Esophagus (tissue), 2 donors: ENCODE measurements around the gene PRSS22. TPM values are rescaled to one million over a fixed set of nuclear protein-coding genes. Genes with fewer than 3 reads are reported as not detected.

ENCODE experiments used
- H3K27ac ChIP-seq, 2 donors: one replicate each; pipeline ENCODE4 v1.5.1; 2013; ENCODE audit warnings: low read depth in 2 of 2, mild to moderate bottlenecking in 2 of 2, inconsistent platforms in 1 of 2, low read length in 1 of 2, moderate library complexity in 1 of 2
- H3K27me3 ChIP-seq, 2 donors: one replicate each; pipeline ENCODE4 v1.6.1; 2013; ENCODE audit warnings: low read length in 2 of 2, control low read depth in 1 of 2, mild to moderate bottlenecking in 1 of 2; ENCODE audit not compliant: insufficient read depth in 2 of 2, control insufficient read depth in 1 of 2
- H3K36me3 ChIP-seq, 2 donors: one replicate each; pipeline ENCODE4 v1.6.1; 2013; ENCODE audit warnings: low read length in 1 of 2; ENCODE audit not compliant: control insufficient read depth in 2 of 2, insufficient read depth in 2 of 2
- H3K4me1 ChIP-seq, 2 donors: one replicate each; pipeline ENCODE4 v1.6.1; 2013; ENCODE audit warnings: low read length in 1 of 2; ENCODE audit not compliant: control insufficient read depth in 2 of 2, insufficient read depth in 2 of 2
- H3K4me3 ChIP-seq, 2 donors: one replicate each; pipeline ENCODE4 v1.5.1; 2013; ENCODE audit warnings: low read length in 2 of 2, mild to moderate bottlenecking in 2 of 2, low read depth in 1 of 2, moderate library complexity in 1 of 2
- H3K9me3 ChIP-seq, 2 donors: one replicate each; pipeline ENCODE4 v1.6.1; 2013; ENCODE audit warnings: mild to moderate bottlenecking in 2 of 2, low read depth in 1 of 2, low read length in 1 of 2, moderate library complexity in 1 of 2; ENCODE audit not compliant: control insufficient read depth in 2 of 2, insufficient read depth in 1 of 2
- WGBS, 2 donors: extraction: QIAGEN DNeasy Blood & Tissue Kit; methylation state at CpG; one replicate each; pipeline ENCODE4 v1.1.7; 2013; 5-methylcytosine and 5-hydroxymethylcytosine counted together
- polyA plus RNA-seq, 2 donors: library from polyadenylated mRNA; stranded (reverse); fragments of 200-250 nt; gene quantifications; one replicate each; pipeline ENCODE4 v1.2.3, GENCODE V29; 2013
- donor health status: healthy with polysubstance abuse.
- donor health status: Bipolar disorder and iron deficiency.

PRSS22 gene
- polyA plus RNA-seq, 2 donors = 109 to 281 TPM

DNA sequence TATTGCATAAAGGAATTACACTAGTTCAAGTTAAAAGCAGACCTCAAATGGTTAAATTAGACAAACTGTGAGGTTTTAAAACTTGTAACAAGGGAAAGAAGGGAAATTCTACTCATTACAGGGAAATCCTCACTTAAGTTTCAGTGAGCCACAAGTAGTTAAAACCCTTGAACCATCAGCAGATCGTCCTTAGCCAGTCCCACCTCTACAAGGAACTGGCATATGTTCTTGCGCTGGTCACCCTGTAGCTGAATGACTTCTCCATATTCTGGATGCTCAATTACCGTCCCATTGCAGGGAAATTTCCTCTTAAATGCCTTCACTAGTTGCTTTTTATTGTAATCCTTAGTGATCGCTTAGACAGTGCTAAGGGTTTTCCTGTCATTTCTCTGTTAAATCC lies 35.5 kb downstream of the PRSS22 start:
- H3K27me3 ChIP-seq = no peaks in the 10 kb centered on the region
- H3K4me3 ChIP-seq = no peak overlapping the region
- no peak overlapping the region for H3K27ac ChIP-seq
- 61 to 68% methylated on average over 4 of the region's 4 CpGs for WGBS, 2 donors
- H3K36me3 ChIP-seq = no peaks in the 10 kb centered on the region
- peaks cover 0 to 3% of the 10 kb centered on the region in 2 donors for H3K4me1 ChIP-seq
- no peaks in the 10 kb centered on the region for H3K9me3 ChIP-seq

DNA sequence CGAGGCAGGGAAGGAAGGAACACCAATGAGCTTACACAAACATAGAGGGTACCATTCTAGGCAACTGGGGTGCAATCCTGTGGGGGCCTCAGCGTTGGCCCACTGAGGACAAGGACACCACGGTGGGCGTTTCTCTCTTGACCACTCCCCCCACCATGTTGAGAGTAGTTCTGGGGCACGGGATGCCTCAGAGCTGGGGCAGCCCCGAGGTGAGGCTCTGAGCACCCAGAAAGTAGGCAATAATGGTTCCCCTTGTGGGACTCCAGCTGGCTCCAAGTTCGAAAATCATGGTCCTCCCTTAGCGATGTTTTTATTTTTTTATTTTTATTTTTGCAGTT lies 35.8 kb downstream of the PRSS22 start:
- H3K4me1 ChIP-seq = no peaks in the 10 kb centered on the region
- no peaks in the 10 kb centered on the region for H3K27me3 ChIP-seq
- no peak overlapping the region for H3K4me3 ChIP-seq
- no peaks in the 10 kb centered on the region for H3K9me3 ChIP-seq
- 70% methylated on average over 8 of the region's 8 CpGs for WGBS, 2 donors
- H3K36me3 ChIP-seq = no peaks in the 10 kb centered on the region
- H3K27ac ChIP-seq = no peak overlapping the region

DNA sequence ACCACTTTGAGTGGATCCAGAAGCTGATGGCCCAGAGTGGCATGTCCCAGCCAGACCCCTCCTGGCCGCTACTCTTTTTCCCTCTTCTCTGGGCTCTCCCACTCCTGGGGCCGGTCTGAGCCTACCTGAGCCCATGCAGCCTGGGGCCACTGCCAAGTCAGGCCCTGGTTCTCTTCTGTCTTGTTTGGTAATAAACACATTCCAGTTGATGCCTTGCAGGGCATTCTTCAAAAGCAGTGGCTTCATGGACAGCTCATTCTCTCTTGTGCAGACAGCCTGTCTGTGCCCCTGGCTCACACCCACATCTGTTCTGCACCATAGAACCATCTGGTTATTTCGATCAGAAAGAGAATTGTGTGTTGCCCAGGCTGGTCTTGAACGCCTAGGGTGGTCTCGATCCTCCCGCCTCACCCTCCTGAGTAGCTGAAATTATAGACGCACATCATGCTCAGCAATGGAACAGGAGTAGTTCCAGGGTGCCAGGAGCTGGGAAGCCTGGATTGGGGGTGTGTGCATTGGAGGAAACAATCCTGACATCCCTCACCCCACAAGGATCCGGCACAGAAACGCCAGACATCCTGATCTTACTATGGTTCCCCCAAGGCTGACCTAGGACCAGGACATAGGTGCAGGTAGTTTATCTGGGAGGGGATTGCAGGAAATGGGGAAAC lies 36.3 kb downstream of the PRSS22 start:
- Histone ChIP-seq H3K9me3 (no peaks in the 10 kb centered on the region), H3K4me3 (no peak overlapping the region), H3K27ac (no peak overlapping the region), H3K4me1 (no peaks in the 10 kb centered on the region), H3K27me3 (no peaks in the 10 kb centered on the region), H3K36me3 (no peaks in the 10 kb centered on the region)
- 81 to 82% methylated on average over 9 of the region's 9 CpGs for WGBS, 2 donors

DNA sequence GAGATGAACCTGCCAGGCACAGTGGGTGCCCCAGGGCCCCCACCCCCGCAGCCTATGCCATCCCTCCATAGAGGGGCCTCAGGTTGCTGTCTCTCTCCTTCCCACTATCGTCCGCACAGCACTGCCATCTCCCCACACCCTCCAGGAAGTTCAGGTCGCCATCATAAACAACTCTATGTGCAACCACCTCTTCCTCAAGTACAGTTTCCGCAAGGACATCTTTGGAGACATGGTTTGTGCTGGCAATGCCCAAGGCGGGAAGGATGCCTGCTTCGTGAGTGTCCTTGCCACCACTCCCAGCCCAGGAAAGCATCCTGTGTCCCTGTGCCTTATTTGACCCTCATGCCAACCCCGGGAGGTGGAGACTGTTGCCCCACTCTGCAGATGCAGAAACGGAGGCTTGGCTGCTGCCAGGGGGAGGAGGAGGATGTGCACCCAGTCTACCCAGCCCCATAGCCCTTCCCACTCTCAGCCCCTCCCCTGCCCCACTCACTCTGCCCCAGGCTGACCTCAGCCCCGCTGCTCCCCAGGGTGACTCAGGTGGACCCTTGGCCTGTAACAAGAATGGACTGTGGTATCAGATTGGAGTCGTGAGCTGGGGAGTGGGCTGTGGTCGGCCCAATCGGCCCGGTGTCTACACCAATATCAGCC lies 37.0 kb downstream of the PRSS22 start:
- no peaks in the 10 kb centered on the region for H3K4me1 ChIP-seq
- no peaks in the 10 kb centered on the region for H3K27me3 ChIP-seq
- H3K9me3 ChIP-seq = no peaks in the 10 kb centered on the region
- H3K36me3 ChIP-seq = no peaks in the 10 kb centered on the region
- WGBS, 2 donors = 73 to 76% methylated on average over 14 of the region's 14 CpGs
- no peak overlapping the region for H3K4me3 ChIP-seq
- H3K27ac ChIP-seq = no peak overlapping the region

DNA sequence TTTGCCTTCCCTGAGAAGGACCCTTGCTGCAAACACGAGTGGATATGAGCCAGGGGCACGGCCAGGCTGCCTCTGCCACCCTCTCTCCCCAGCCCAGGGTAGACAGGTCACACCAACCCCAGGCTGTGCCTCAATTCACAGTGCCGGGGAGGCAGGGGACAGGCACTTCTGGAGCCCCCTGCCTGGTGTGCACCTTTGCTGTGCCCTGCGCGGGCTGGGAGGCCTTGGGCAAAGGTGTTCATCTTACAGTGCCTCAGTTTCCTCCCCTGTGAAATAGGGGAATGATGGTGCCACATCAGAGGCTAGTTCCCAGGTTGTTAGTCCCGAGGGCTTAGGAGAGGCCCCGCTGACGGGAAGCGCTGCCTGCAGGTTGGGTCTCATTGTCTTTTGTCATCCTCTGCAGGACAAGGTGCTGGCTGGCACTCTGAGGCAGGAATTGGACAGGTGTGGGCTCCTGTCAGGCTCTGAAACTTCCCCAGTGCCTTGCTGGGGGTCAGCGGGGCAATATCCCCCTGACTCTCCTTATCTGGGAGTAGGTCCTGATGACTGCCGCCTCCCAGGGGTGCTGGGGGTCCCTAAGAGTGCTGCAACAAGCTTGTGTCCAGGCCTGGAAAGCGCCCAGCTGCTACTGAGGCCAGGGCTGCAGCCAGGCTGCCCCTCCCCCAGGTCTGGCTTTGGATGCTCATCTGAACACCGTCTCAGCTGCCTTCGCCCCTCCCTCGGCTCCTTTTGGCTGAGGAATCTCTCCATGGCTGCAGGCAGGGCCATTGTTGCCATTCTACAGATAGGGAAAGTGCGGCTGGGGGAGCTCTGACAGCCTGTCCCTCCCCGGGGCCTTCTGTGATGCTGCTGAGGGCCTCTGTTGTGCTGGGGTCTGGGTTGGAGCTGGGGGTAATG lies 37.8 kb downstream of the PRSS22 start:
- H3K27me3 ChIP-seq = no peaks in the 10 kb centered on the region
- WGBS, 2 donors = 68 to 72% methylated on average over 17 of the region's 17 CpGs
- H3K4me3 ChIP-seq = no peak overlapping the region

DNA sequence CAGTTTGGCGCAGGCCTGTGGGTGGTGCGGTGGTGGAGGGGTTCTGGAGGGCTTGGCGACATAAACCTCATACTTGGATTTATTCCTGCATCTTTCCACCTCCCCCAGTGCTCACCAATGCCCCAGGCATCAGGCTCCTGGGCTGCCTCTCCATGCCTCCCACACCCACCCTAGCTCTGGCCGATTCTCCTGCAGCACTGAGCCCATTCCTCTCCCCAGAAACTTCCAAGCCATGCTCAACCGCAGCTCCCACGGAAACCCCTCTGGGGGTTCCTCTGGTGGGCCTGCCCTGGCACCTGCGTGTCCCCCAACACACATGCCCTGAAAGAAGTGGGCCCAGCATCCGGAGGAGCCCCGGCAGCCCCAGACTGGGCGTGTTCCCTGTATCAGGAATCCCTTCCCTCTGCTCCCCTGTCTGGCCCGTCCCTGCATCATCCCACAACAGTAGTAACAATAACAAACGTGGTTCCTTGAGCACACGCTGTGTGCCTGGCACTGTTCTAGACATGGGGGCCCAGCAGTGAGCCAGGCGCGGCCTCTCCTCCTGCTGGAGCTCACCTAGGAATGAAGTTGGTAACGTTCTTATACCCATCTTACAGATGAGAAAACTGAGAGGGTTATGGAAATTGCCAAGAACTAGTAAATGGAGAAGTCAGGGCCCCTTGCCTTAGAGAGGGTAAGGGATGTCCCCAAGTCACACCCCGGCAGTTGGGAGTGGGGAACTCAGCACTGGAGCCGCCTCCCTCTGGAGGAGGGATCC lies 38.6 kb downstream of the PRSS22 start:
- H3K27ac ChIP-seq = no peak overlapping the region
- H3K27me3 ChIP-seq = no peaks in the 10 kb centered on the region
- no peaks in the 10 kb centered on the region for H3K9me3 ChIP-seq
- H3K36me3 ChIP-seq = no peaks in the 10 kb centered on the region
- no peak overlapping the region for H3K4me3 ChIP-seq
- H3K4me1 ChIP-seq = no peaks in the 10 kb centered on the region
- WGBS, 2 donors = 83 to 86% methylated on average over 18 of the region's 18 CpGs

More for the DNA sequence above, 37.8 kb downstream of the PRSS22 start:
- Histone ChIP-seq H3K36me3 (no peaks in the 10 kb centered on the region), H3K4me1 (no peaks in the 10 kb centered on the region), H3K27ac (no peak overlapping the region), H3K9me3 (no peaks in the 10 kb centered on the region)

DNA sequence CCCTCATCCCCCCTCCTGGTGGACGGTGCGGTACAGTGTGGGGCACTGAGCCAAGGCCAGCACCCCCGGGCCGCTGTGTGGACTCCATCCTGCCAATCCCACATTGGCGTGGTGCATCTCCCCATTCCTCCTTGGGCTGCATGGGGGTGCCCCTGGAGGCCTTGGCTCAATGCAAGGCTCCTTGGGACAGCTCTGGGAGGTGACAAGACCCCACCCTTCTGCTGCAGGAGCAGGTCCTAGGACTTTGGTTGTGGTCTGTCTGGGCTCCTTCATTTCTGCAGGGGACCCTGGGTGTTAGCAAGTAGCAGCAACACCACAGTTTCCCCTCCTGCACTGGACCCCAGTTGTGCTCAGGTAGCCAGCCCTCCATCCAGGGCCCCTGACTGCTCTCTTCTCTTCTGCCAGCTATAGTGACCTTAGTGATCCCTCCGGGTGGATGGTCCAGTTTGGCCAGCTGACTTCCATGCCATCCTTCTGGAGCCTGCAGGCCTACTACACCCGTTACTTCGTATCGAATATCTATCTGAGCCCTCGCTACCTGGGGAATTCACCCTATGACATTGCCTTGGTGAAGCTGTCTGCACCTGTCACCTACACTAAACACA lies 39.6 kb downstream of the PRSS22 start:
- H3K4me1 ChIP-seq = no peaks in the 10 kb centered on the region
- H3K36me3 ChIP-seq = no peaks in the 10 kb centered on the region
- H3K27me3 ChIP-seq = no peaks in the 10 kb centered on the region
- H3K27ac ChIP-seq = no peak overlapping the region
- WGBS, 2 donors = 76 to 78% methylated on average over 10 of the region's 10 CpGs
- no peak overlapping the region for H3K4me3 ChIP-seq
- no peaks in the 10 kb centered on the region for H3K9me3 ChIP-seq

DNA sequence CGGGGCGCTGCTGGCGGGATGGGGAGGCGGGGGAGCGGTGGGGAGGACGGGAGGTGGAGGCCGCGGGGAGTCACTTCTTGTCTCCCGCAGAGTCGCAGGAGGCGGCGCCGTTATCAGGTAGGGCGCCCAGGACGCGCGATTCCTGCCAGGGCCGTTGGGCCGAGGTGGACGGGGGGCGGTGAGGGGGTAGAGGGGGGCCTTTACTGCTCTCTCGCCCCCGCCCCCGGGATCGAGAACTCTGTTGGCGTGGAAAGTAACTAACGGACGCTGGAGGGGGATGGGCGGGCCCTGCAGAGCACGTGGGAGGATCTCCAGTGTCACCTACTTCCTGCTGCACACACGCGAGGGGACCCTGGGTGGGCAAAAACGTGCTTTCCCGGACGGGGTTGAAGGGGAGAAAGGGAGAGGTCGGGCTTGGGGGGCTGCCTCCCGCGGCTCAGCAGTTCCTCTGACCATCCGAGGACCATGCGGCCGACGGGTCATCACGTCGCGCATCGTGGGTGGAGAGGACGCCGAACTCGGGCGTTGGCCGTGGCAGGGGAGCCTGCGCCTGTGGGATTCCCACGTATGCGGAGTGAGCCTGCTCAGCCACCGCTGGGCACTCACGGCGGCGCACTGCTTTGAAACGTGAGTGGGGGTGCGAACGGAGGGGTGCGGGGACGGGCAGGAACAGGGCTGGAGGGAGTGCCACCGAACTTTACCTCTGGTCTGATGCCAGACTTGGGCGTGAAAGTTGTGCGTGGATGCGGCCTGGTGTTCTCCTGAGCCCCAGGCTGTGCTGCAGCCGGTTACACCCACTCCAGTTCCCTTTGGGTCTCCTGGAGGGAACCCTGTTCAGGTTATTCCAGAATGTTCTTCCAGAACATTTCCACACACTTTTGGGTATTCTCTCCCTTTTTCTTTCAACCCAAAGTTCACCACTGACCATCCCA lies 40.4 kb downstream of the PRSS22 start:
- 70 to 74% methylated on average over 66 to 68 of the region's 68 CpGs for WGBS, 2 donors
- Histone ChIP-seq H3K4me3 (peak overlapping the region in 1 of 2 donors; percentile 14), H3K4me1 (no peaks in the 10 kb centered on the region), H3K9me3 (no peaks in the 10 kb centered on the region), H3K27me3 (no peaks in the 10 kb centered on the region), H3K36me3 (no peaks in the 10 kb centered on the region), H3K27ac (no peak overlapping the region)
